HG02943 (cell line): Measurements from ENCODE around the gene EPPIN.

Experiments
- ATAC-seq: cut with Tn5 transposase; IDR thresholded peaks from one replicate; pipeline ENCODE4 v1.9.1; 2021; ENCODE audit warnings: mild to moderate bottlenecking, low read depth, moderate library complexity; ENCODE audit not compliant: unreplicated experiment

Gene EPPIN

DNA sequence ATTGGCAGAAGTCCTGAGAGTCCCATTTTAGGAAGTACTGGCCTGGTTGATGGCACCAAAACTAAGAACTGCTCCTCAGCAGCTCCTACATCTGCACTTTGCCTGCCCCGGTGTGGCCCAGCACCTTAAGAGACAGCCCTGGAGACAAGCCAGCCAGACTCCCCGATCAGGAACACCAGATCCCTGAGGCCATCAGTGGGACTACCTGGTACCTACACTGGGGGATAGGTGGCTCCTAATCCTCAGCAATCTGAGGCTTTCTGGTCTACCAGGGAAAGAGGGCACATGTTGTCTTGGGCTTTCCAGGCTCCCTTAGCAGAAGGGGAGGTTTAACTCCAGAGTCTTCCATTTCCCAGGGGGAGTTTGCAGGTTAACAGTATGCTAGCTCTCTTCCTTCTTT, 7.8 kb downstream of the EPPIN start, which contains the start of gene WFDC6:
Gene WFDC6, minus strand, starts transcription at position 101 of the 400 bp plus-strand sequence. Its CDS starts 75 bp downstream, at position 26.
- no peak for ATAC-seq

DNA sequence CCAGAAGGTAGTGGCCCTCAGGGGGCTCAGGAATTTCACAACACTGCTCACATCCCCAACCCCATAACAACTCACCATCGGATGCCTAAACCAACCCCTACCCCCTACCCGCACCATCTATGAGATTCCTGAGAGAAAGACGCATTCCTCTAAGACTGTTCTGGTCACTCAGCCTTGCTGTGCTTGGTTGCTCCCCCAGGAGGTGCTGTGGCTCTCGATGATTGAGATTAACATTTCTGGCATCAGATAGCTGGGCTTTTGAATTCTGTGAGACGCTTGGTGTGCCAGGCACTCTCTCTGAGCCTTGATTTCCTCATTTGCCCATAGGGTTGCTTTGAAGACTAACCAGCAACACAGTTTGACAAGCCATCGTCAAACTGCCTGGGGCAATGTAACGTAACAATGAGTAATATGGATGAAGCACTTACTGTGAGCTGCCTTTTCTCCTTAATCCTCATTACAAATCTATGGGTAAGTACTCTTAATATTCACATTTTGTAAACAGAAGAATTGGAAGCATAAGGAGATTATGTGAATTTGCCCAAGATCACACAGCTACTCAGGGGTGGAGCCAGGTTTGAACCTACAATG, 8.9 kb downstream of the EPPIN start:
- ATAC-seq, result no peak

DNA sequence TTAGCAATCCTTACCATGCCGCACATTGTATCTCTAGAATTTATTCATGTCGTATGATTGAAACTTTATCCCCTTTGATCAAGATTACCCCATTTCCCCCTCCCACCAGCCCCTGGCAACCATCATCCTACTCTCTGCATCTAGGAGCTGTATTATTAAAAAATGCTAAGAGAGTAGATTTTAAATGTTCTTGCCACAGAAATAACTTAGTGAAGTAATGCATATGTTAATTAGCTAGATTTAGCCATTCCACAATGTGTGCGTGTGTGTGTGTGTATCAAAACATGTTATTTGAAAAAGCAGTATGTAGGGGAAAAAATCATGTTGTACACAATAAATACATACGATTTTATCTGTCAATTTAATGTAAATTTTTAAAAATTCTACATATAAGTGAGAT, 19.9 kb downstream of the EPPIN start:
- no peak for ATAC-seq

DNA sequence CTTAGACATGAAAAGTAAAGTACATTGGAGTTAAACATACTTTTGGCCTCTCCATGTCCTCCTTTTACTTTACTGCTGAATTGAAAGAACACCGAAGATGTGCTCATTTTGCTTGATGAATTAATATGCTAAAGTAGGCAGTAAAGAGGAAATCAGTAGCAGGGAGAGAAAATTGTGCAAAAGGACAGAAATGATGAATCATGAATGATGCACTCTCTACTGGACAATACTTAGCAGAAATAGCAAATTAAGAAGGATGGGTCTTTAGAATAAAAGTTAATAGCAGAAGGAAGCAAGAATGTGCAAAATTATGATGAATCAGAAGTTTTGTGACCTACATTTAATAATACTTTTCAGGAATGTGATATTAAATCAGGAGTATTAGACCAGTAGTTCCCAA, 23.4 kb downstream of the EPPIN start:
- no peak for ATAC-seq

DNA sequence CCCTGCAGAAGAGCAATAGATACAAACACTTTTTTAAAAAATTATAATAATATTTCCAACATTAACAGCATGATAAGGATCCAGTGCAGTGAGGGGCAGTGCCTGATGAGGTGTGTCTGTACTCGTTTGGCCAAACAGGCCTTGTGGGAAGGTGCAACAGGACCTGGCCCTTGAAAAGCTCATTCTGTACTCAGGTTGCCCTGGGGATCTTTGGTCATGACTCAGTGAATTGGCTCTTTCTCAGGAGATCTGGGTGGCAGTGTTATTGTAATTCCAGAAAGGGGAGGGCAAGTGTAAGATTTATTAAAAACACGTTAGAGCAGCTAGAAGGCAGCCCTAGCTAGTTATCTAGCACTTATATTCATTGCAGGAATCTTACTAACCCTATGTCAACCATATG, 28.9 kb downstream of the EPPIN start:
- ATAC-seq, result no peak

DNA sequence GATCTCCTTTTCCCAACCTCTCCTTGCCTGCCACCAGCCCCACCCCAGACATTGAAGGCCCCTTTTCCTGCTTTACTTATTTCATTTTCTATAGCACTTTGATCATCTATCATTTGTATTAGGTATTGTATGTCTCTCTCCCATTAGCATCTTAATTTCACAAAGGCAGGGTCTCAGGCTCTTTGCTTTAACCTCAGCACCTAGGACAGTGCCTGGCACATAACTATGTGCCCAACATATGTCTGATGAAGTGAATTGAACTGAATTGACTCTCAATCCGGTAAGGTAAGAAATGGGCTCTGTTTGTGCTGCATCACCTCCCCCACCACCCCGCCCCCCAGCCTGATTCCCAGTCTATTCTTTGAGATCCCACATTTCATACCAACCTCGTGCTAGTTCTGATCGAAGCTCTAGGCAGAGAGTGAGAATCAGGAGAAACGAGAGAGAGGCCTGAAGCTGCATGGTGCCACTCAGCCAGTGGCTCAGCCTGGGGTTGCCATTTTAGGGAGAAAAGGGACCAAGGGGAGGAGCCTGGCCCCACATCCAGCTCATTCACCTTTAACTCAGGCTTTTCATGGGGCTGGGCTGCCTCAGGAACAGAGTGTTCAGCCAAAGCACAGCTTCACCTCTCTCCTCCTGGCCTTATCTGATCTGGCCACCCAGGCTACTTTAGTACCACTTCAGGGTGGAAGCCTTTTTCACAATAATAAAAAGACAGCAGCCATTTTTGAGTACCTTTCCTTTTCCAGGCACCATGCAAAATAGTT, 31.9 kb downstream of the EPPIN start, which contains the start of gene SPINT3:
Gene SPINT3, minus strand, starts transcription at position 476 of the 767 bp plus-strand sequence. Its CDS starts 14 bp downstream, at position 462.
- no peak for ATAC-seq

DNA sequence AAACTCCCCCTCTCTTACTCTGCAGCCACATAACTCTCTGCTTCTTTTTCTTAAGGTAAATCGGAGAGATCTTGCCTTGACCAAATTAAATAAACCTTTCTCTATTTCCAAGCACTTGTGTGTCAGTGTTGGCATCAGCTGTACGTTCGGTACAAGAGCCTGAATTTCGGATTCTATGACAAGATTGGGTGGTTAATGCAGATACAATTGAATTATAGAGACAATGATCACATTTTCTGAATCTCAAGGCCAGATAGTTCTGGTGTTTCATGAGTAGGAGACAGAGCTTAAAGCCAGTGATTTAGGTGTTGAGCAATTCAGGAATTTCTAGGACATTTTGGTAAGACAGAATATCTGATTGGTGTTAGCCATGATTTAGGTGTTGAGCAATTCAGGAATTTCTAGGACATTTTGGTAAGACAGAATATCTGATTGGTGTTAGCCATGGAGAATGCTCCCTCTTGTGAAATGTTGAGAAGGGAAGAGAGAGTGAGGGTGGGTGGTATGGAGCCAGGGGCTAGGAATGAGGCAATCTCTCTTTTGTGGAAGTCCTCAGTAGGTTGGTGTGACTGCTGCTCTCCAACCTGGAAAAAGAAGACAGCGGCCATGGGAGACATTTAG, 36.8 kb downstream of the EPPIN start:
- no peak for ATAC-seq

DNA sequence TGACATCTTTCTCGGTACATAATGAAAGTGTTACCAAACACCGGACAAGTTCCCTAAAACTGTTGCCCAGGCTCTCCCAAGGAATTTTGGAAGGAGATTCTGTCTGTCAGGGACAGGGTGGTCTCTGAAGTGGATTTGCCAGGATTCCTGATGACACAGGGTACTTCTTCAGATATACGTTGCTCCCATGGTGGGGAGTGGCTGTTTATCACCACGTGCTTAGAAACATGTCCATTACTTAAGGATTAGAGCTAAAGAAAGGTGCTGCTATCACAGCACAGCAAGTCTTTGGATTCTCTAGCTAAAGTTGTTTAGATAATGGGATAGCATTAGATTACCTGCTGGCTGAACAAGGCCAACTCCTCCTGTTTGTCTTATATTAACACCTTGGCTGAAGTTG, 38.1 kb downstream of the EPPIN start:
- no peak for ATAC-seq

DNA sequence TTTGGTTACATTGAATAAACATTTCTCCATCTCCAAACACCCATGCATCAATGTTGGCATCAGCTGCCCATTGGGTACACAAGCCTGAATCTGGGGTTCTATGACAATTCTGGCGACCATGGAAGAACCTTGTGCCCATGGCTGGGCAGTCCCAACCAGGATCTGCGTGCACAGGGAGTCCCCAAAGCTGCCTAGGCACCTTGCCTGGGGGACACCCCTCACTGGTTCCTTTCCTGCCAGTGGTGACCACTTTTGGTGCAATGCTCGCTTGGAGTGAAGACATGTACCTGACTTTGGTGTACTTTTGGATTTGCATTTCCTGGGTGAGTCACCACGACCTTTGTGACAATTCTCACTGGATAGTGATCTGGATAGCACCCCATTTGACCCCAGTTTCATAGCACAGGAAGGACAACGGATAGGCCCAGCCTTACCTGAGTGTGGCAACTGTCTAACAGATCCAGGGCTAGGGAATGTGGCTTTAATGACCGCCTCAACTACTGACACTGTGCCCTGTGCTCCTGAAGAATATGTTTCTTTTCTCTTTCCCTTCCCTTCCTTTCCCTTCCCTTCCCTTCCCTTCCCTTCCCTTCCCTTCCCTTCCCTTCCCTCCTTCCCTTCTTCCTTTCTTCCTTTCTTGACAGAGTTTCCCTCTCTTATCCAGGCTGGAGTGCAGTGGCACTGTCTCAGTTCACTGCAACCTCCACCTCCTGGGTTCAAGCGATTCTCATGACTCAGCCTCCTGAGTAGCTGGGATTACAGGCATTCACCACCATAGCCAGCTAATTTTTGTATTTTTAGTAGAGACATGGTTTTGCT, 38.9 kb downstream of the EPPIN start:
- no peak for ATAC-seq

DNA sequence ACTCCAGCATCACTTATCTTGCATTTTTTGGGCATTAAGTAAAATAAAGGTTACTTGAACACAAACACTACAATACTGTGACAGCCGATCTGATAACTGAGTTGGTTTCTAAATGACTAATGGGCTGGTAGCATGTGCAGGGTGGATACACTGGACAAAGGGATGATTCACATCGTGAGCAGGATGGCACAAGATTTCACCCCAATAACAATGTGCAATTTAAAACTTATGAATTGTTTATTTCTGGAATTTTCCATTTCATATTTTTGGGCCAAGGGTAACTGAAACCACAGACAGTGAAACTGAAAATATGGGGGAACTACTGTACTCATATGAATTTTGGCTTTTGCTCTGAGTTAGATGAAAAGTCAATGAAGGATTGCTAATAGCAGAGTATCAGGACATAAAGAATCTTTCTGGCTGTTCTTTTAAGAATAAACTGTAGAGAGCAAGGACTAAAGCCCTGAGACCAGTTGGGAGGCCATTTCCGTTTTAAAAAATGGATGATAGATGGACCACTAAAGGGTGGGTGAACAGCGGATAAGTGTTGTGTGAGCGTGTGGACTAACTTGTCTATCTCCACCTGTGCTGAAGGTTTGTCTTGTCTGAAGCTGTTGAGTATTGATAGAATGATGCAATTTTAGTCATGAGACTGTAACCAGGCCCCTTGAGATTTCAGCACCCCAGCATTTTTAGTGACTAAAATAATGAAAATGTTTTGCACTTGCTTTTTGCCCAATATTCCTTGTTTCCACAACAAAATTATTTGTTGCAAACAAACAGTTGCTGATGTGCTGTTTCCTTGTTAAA, 40.0 kb downstream of the EPPIN start:
- no peak for ATAC-seq

DNA sequence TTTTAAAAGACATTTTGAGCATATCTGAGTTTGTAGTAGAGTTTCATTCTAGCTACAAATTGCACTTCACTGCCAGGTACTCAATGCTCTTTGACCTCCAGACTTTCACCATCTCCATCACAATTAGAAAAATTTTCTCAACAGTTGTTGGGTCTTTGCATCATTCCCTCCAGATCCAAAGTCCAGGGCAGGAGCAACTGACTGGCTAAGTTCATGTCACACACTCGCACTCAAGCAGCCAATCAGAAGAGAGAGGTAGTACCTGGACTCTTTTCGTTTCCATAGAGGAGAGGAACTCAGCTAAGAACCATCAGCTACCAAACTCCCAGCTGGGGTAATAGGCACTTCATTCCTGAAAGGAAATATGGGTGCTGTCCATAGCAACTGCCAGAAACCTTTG, 40.8 kb downstream of the EPPIN start:
- ATAC-seq, result no peak

DNA sequence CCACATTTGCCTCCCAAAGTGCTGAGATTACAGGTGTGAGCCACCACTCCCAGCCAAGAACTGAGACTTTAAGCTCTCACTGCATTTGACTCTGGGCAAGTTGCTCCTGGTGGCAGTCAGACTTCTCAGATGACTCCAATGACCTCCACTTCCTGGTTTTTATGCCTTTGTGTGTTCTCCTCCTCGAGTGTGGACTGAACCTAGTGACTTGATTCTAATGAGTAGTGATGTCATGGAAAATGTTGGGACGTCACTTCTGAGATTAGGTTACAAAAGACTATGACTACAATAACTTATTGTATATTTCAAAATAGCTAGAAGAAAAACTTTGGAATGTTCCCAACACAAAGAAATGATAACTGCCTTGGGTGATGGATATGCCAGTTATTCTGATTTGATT, 43.8 kb downstream of the EPPIN start:
- no peak for ATAC-seq

DNA sequence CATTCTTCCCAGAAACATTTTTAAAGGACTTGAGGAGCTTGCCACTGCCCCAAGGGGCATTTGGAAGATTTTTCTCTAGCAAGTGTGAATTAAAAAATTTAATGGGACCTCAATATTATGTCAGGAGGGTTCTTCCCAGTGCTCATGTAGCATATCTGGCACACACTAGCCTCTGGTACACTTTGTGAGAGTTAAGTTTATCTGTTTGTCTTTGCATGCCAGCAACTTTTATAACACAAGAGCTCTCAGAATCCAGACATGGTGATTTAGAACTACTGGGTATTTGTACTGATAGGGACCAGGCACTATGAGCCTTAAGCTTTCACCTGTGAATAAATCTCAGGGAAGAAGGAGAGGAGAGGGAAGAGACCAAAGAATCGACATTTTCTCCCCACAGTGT, 44.6 kb downstream of the EPPIN start:
- ATAC-seq, result no peak

DNA sequence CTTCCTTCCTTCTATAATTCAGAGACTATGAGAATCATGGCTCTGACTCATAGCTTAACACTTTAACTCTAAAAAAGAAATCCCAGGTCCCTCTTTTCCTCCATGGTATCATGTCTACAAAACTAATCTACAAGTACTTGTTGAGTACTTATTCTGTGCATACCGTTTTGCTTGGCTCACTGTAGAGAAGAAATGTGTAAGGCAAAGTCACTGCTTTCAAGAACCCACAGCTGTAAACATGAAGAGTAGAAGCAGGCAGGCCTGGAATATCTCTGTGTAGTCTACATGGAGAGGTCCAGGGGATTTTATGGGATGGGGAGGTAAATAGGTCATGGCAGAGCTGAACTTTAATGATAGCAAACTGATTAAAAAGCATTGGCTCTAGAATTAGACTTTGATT, 45.6 kb downstream of the EPPIN start:
- no peak for ATAC-seq

DNA sequence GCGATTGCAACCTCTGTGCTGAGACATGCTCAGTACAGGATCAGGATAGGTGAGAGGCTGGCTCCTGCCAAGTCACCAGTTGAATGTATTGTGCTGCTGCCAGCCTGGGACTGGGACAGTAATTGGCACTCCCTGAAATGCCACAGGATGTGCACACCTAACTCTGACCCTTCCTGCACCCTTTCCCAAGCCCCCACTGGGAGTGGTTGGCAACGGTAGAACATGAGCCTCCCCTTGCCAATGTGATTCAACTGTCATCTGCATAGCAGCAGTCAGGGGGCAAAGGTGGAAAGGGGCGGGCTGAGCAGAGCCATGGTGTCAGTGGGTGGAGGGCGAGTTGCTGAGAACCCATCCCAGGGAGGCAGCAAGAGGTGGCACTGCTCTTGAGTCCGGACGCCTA, 47.2 kb downstream of the EPPIN start:
- no peak for ATAC-seq

DNA sequence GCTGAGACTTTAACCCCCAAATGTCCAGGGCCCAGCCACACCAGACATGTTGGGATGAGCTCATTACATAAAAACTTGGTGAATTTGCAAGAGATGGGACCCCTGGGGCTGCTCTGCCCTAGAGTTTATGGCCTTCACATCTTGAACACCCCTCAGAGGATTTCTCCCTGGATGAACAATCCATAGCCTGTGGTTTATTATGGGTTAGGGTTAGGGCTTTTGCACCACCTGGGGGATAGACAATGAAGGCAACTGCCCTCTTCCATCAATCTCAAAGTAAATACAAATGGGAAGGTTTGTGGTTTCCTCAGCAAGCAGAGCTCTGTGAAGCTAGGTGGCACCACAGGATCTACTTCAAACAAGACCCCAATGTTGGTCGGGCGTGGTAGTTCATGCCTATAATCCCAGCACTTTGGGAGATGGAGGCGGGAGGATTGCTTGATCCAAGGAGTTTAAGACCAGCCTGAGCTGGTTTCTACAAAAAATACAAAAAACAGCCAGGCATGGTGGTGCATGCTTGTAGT, 49.2 kb downstream of the EPPIN start:
- no peak for ATAC-seq

DNA sequence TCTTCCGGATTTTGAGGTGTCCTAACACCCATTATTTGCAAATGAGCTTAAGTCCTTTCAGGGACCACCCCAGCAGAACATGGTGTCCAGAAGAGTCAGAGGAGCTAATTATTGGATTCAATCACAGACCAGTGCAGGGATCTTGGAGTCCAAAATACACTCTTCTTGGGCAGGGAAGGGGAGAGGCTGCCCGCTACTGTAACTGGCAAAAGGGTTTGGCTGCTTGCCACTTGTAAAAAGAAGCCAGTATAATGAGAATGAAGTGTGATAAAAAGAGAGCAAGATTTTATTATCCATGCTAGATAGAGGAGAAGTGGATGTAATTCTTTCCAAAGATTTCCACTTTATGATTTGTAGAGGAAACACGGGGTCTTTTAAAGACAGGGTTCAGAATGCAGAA, 51.0 kb downstream of the EPPIN start:
- ATAC-seq, result no peak

DNA sequence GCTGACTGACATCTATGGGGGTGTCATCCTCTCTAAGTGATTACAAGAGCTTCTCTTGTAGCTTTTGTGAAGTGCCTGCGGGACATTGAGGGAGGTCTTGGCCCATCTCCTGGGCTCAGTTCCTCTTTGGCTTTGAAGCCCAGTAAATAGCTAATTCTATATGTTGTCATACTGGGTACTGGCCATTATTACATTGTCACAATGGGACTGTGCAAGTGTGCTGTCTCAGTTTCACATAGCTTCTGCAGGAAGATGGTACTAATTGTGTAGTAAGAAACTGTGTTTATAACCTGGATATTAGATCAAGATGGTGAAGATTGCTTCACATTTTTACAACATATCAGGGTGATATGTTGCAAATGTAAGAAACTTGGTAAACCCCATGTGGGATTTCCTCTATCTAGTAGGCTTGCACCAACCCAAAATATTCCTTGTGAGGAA, 51.7 kb downstream of the EPPIN start:
- no peak for ATAC-seq
